ENCODE measurements around the gene APRT.

The APRT gene

DNA sequence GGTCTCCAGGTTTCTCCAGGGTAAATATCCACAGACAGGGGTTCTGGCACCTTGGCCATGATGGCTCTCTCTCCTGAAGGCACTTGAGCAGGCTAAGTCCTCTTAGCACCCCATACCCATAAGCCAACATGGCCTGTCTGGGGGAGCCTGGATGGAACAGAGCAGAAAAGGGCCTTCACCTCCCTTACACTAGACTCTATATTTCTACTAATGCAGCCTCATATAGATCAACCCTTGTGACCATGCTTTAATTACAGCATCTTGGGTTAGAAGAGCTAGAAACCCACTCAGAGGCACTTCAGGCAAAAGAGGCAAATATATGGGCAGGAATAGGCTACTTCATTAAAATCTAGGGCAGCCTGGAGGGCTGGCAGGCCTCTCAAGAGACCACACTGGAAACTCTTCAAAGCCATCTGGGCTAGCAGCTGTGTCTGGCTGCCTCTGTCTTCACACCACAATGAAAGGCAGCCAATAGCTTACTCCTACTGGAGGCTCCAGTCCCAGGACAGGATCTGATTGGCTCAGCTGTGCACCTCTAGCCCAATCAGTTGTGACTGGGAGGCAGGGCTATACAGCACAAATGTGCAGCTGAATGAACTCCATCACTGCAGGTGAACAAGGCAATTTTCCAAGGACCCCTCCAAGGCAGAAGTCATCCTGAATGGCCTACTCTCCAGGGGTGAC is 12.8 kb downstream of the APRT start:
- Histone ChIP-seq H3K27ac (ENCODE audit: low read length) (no peak overlapping the region), H4K20me1 (ENCODE audit: insufficient read depth, low read length) (no peaks in the 10 kb centered on the region), H3K36me3 (replicated peaks; ENCODE audit: low read depth, low read length) (peaks cover 10% of the 10 kb centered on the region), H3K9ac (ENCODE audit: low read length) (no peak overlapping the region), H2AFZ (ENCODE audit: low read depth, low read length) (no peak overlapping the region), H3K4me2 (ENCODE audit: low read length) (no peak overlapping the region), H3K27me3 (ENCODE audit: low read depth, low read length) (no peaks in the 10 kb centered on the region), H3K9me3 (ENCODE audit: insufficient read depth, low read length) (no peaks in the 10 kb centered on the region), H3K79me2 (ENCODE audit: low read length) (peaks cover 3% of the 10 kb centered on the region), H3K4me3 (ENCODE audit: low read length) (no peak overlapping the region), H3K4me1 (ENCODE audit: low read length) (peaks cover 7% of the 10 kb centered on the region; the same call in 1 of the 2 replicates)
- TF ChIP-seq CTCF (IDR thresholded peaks at IDR 0.05; ENCODE audit: low read depth, low read length) (no peak), EZH2phosphoT487 (IDR thresholded peaks at IDR 0.05; ENCODE audit: low read depth) (no peak)

DNA sequence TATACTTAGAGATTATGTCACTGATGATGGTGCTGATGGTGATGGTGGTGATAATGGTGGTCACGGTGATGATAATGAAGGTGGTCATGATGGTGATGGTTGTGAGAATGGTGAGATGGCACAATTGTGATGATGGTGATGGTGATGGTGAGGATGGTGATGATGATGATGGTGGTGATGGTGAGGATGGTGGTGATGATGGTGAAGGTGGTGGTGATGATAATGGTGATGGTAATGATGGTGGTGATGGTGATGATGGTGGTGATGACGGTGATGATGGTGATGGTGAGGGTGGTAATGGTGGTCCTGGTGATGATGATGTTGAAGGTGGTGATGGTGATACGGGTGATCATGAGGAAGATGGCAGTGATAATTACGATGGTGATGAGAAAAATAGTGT is 13.7 kb downstream of the APRT start:
- H3K4me3 ChIP-seq (ENCODE audit: low read length) = no peak overlapping the region
- no peak overlapping the region for H3K9ac ChIP-seq (ENCODE audit: low read length)
- no peak overlapping the region for H2AFZ ChIP-seq (ENCODE audit: low read depth, low read length)
- no peaks in the 10 kb centered on the region for H3K9me3 ChIP-seq (ENCODE audit: insufficient read depth, low read length)
- H4K20me1 ChIP-seq (ENCODE audit: insufficient read depth, low read length) = no peaks in the 10 kb centered on the region
- no peaks in the 10 kb centered on the region for H3K79me2 ChIP-seq (ENCODE audit: low read length)
- H3K36me3 ChIP-seq (replicated peaks; ENCODE audit: low read depth, low read length) = peaks cover 10% of the 10 kb centered on the region
- peaks cover 4% of the 10 kb centered on the region; the same call in 1 of the 2 replicates for H3K27me3 ChIP-seq (ENCODE audit: low read depth, low read length)
- TF ChIP-seq CTCF (IDR thresholded peaks at IDR 0.05; ENCODE audit: low read depth, low read length) (no peak), EZH2phosphoT487 (IDR thresholded peaks at IDR 0.05; ENCODE audit: low read depth) (no peak)
- no peak overlapping the region for H3K4me2 ChIP-seq (ENCODE audit: low read length)
- peaks cover 7% of the 10 kb centered on the region; the same call in 1 of the 2 replicates for H3K4me1 ChIP-seq (ENCODE audit: low read length)
- H3K27ac ChIP-seq (ENCODE audit: low read length) = no peak overlapping the region

DNA sequence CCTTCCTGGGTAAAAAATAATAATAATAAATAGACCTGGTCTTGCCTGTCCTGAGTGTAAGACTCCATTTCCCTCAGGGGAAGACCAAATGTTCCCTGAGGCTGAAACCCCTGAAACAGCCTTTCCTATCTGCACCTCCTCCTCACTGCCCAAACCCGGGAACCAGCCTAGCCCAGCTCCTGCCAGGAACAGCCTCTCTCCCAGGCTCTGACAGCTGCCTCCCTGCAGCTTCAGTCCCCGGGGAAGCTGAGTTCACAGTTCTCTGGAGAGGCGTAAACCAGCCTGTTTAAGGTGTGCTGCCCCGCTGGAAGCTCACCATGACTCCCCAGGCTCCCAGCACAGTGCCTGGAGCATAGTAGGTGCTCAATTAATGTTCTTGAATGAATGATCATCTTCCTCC is 15.4 kb downstream of the APRT start:
- Histone ChIP-seq H3K27me3 (ENCODE audit: low read depth, low read length) (peaks cover 19% of the 10 kb centered on the region), H2AFZ (ENCODE audit: low read depth, low read length) (no peak overlapping the region), H3K9ac (ENCODE audit: low read length) (no peak overlapping the region), H3K4me3 (ENCODE audit: low read length) (no peak overlapping the region), H3K79me2 (ENCODE audit: low read length) (no peaks in the 10 kb centered on the region), H4K20me1 (ENCODE audit: insufficient read depth, low read length) (no peaks in the 10 kb centered on the region), H3K36me3 (replicated peaks; ENCODE audit: low read depth, low read length) (peaks cover 7% of the 10 kb centered on the region), H3K4me2 (ENCODE audit: low read length) (no peak overlapping the region), H3K9me3 (ENCODE audit: insufficient read depth, low read length) (no peaks in the 10 kb centered on the region), H3K27ac (ENCODE audit: low read length) (no peak overlapping the region), H3K4me1 (ENCODE audit: low read length) (no peaks in the 10 kb centered on the region)
- TF ChIP-seq CTCF (IDR thresholded peaks at IDR 0.05; ENCODE audit: low read depth, low read length) (no peak), EZH2phosphoT487 (IDR thresholded peaks at IDR 0.05; ENCODE audit: low read depth) (no peak)

DNA sequence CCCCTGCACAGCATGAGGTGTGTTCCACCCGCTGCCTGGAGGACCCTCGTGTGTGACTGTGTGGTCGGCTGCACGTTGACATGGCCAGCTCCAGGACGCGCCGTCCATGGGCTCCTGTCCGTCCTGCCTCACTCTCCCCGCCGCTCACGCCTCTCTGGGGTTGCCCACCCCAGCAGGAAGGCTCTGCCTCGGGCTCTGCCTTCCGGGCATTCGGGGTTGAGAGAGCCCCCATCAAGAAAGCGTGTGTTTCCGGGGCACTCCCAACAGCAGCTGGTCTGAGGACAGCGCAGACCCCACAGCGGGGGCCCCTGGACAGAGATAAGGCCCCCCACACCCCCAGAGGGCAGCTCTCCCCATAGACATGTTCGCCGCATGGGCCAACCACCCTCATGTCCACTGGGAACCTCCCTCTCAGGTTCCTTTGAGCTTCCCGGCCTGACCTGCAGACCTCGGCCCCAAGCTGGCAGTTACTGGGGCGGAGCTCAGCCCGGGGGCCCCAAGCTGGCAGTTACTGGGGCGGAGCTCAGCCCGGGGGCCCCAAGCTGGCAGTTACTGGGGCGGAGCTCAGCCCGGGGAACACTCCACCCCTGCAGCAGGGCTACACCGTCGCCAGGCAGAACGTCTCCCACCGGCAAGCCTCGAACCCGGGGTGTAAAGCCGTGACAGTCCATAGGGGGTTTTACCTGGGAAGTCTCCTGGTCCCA is 18.3 kb downstream of the APRT start:
- Histone ChIP-seq H3K9ac (ENCODE audit: low read length) (no peak overlapping the region), H3K36me3 (replicated peaks; ENCODE audit: low read depth, low read length) (no peaks in the 10 kb centered on the region), H3K9me3 (ENCODE audit: insufficient read depth, low read length) (no peaks in the 10 kb centered on the region), H3K27ac (ENCODE audit: low read length) (no peak overlapping the region), H3K4me3 (ENCODE audit: low read length) (no peak overlapping the region), H3K27me3 (ENCODE audit: low read depth, low read length) (peaks cover 35% of the 10 kb centered on the region), H3K4me1 (ENCODE audit: low read length) (peaks cover 8% of the 10 kb centered on the region), H3K79me2 (ENCODE audit: low read length) (no peaks in the 10 kb centered on the region), H3K4me2 (ENCODE audit: low read length) (no peak overlapping the region), H2AFZ (ENCODE audit: low read depth, low read length) (no peak overlapping the region), H4K20me1 (ENCODE audit: insufficient read depth, low read length) (no peaks in the 10 kb centered on the region)
- TF ChIP-seq EZH2phosphoT487 (IDR thresholded peaks at IDR 0.05; ENCODE audit: low read depth) = no peak
- TF ChIP-seq CTCF (IDR thresholded peaks at IDR 0.05; ENCODE audit: low read depth, low read length) = no peak

Measured in OCI-LY3 (cell line).